CD4-positive, alpha-beta T cell treated with Interleukin-6 for 4 hours (primary cell): ENCODE measurements around the gene C10orf90.
"Not testable (repeated sequence)": the region's sequence is repeated elsewhere in the genome, so short reads cannot be mapped to it uniquely, and the experiment has no call there.

Source experiments
- DNase-seq: peaks from one replicate; pipeline ENCODE4 v3.0.0-alpha.2; 2020; ENCODE audit warnings: mixed read lengths

Gene C10orf90

DNA sequence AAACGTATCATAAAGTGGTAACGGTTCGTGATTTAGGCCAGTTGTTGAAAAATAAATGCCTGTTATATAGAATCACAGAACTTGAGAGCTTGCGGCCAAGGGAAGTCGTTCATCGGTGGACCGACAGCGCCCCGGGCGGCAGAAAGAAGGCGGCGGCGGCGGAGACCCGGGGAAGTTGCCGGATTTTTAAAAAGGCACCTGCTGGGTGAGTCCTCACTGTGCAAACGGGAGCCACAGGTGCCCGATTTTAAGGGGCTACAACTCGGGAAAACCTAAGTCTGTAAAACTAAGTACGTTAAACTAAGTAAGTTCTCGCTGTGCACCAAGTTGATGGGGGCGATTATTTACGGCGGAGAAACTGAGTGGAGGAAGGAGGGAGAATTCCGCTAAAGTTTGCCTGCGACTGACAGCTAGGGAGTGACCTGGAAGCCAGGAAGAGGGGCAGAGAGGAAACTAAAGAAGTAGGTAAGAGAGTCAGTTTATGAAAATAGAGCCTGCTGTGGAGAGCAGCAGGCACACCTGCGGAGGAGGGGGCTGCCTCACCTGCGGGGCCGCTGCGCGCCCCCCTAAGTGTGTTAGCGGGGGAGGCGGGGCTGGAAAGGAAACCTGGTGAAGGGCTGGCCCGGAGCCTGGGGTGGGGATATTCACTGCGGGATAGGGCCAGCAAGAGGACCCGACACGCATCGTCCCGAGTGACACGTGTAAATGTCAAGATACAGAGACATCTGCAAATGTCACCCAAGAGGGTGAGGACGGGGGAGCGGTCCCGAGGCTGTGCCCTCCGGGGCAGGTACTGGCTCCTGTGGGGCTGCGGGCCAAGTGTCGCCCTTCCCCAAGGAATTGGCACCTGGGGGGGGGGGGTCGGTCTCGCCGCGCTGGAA is 283.2 kb downstream of the C10orf90 start:
- peak; percentile 36 for DNase-seq

- no peak for DNase-seq
Measured at GRCh38 chr10:126384269-126384873, 286.1 kb downstream of the C10orf90 start.

DNA sequence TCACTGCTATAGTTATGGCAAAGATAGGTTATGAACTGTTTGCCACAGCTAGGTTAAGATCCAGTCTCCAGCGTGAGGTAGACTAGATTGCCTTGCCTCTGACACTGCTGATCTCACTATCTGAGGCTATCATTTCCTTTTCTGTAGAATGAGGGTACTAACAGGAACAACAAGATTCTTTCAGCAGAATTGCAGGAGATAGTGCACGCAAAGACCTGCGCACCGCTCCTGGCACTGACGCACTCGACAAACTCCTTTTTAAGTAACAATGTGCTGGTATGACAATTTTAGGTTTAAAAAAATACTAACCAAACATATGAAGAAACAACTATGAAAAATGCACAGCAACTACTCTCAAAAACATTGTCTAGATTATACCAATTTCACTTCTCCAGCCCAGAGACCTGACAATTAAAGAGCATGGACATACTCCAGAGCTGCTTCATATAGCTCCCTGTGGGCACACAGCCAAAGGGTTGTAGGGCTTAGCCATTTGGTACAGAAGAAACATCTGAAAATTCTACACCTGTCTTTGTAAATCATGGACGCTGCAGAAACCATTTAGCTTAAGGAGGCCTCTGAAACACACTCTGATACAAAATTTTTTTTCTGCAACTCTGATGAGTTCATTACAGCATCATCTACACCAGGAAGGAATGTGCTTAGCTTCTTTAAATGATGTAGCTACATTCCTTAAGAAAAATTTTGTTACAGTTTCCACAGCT is 290.0 kb downstream of the C10orf90 start:
- no peak for DNase-seq

DNA sequence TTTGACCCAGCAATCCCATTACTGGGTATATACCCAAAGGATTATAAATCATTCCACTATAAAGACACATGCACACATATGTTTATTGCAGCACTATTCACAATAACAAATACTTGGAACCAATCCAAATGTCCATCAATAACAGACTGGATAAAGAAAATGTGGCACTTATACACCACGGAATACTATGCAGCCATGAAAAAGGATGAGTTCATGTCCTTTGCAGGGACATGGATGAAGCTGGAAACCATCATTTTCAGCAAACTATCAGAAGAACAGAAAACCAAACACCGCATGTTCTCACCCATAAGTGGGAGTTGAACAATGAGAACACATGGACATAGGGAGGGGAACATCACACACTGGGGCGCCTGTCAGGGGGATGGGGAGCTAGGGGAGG is 291.3 kb downstream of the C10orf90 start:
- DNase-seq = not testable (repeated sequence)

GRCh38 chr10:126376956-126377355 is 293.5 kb downstream of the C10orf90 start:
- DNase-seq = no peak

GRCh38 chr10:126375926-126376554 is 294.5 kb downstream of the C10orf90 start:
- no peak for DNase-seq

- DNase-seq = no peak
Measured at GRCh38 chr10:126375299-126375698, 295.2 kb downstream of the C10orf90 start.
